ENCODE measurements around the gene IFRD2. TPM values are rescaled to one million over a fixed set of nuclear protein-coding genes. Genes with fewer than 3 reads are reported as not detected.

IFRD2 gene
- total and polyA plus RNA-seq, 2 of the 8 experiments (the other 6 are each of a cell fraction or from before 2014, with no cell fraction given): 76.7 to 88.8 TPM

- no peak for FAIRE-seq
- peak overlapping the region; percentile 61 for H3K18ac ChIP-seq (ENCODE audit: extremely low read depth, low read length)
- no peak overlapping the region for H3K14ac ChIP-seq (ENCODE audit: insufficient read length)
- H3K23me2 ChIP-seq (ENCODE audit: low read depth, low read length): peaks cover 18% of the 10 kb centered on the region
- peak overlapping the region; percentile 46; the same call in 1 of the 2 replicates for H2BK12ac ChIP-seq (ENCODE audit: low read depth, low read length)
- peak overlapping the region; percentile 68 to 88 (median 82) for H3K9ac ChIP-seq (replicated peaks in 1 of 4; ENCODE audit: extremely low read depth in 1 of 4, low read depth in 3 of 4, low read length in 3 of 4)
- no peak overlapping the region for H2BK120ac ChIP-seq (replicated peaks; ENCODE audit: low read depth, low read length)
- H3K27ac ChIP-seq (ENCODE audit: low read depth, low read length): peak overlapping the region; percentile 72; the same call in 1 of the 2 replicates
- H3K4me1 ChIP-seq (replicated peaks in 1 of 4; ENCODE audit: control insufficient read depth in 3 of 4, insufficient read depth in 4 of 4, low read length in 3 of 4): peaks cover 0 to 15% (median 14%) of the 10 kb centered on the region in 4 experiments; a peak in 5 of 7 replicates
- peaks cover 0 to 28% of the 10 kb centered on the region in 2 experiments; a peak in 2 of 4 replicates for H3K79me2 ChIP-seq (ENCODE audit: control insufficient read depth in 1 of 2, insufficient read depth in 2 of 2, low read length in 2 of 2)
- H3K56ac ChIP-seq (replicated peaks; ENCODE audit: insufficient read length, low read depth, low read length): peak overlapping the region; percentile 79
- no peak overlapping the region for H2AK5ac ChIP-seq (ENCODE audit: low read depth, low read length)
- H2BK5ac ChIP-seq (ENCODE audit: low read depth, low read length): peak overlapping the region; percentile 86; the same call in 1 of the 2 replicates
- H4K5ac ChIP-seq (ENCODE audit: insufficient read length, low read depth, low read length): peak overlapping the region; percentile 89
- peak overlapping the region; percentile 72 to 96 (median 88) for H3K4me3 ChIP-seq (ENCODE audit: extremely low read depth in 1 of 4, insufficient read depth in 2 of 4, low read depth in 3 of 4, low read length in 4 of 4)
- no peak overlapping the region for H3K23ac ChIP-seq (ENCODE audit: insufficient read length)
- peak overlapping the region; percentile 93 for H4K8ac ChIP-seq (ENCODE audit: extremely low read depth, insufficient read depth, low read length)
- H2BK20ac ChIP-seq (ENCODE audit: low read length): no peak overlapping the region
- ChIA-PET POLR2A (ENCODE audit: partially characterized antibody) (interaction anchor here (0.7 to 4.4 kb wide), 23 partner anchors 8 to 233 kb away, joined by 3 to 40 read pairs (median 5); partner anchors contain the start of genes CYB561D2, HEMK1, HYAL2 and HYAL3), CTCF (ENCODE audit: partially characterized antibody) (interaction anchor here (0.7 to 7.7 kb wide), 17 partner anchors 9 to 1052 kb away, joined by 3 to 60 read pairs (median 4); partner anchors contain the start of genes CISH, HYAL1, HYAL2 and HYAL3)
- 0 out of 2 replicates have a peak overlapping the region, but pooled peaks have one; percentile 2 for H2AFZ ChIP-seq (ENCODE audit: low read length)
- peaks cover 0 to 2% (median 0%) of the 10 kb centered on the region in 4 experiments; a peak in 2 of 8 replicates for H3K36me3 ChIP-seq (ENCODE audit: control insufficient read depth in 2 of 4, insufficient read depth in 4 of 4, low read length in 3 of 4)
- no peak overlapping the region for H2BK15ac ChIP-seq (ENCODE audit: low read length)
- H4K20me1 ChIP-seq (replicated peaks in 1 of 2; ENCODE audit: control insufficient read depth in 1 of 2, insufficient read depth in 2 of 2, low read length in 2 of 2): peaks cover 0 to 10% of the 10 kb centered on the region in 2 experiments
- peak; percentile 96 to 99 for DNase-seq (ENCODE audit: low read depth in 1 of 2, low spot score in 2 of 2)
- peak overlapping the region; percentile 29 for H3K4ac ChIP-seq (replicated peaks; ENCODE audit: insufficient read length, low read depth, low read length)
- peak overlapping the region; percentile 95 to 98 for H3K4me2 ChIP-seq (ENCODE audit: insufficient read depth in 1 of 2, low read depth in 2 of 2, low read length in 2 of 2)
- peaks cover 20 to 44% (median 37%) of the 10 kb centered on the region in 4 experiments for H3K27me3 ChIP-seq (replicated peaks in 1 of 4; ENCODE audit: control insufficient read depth in 3 of 4, extremely low read depth in 1 of 4, insufficient read depth in 3 of 4, low read length in 3 of 4)
- H4K91ac ChIP-seq (replicated peaks; ENCODE audit: insufficient read length, low read length): peak overlapping the region; percentile 93
- H3K79me1 ChIP-seq (ENCODE audit: low read depth, low read length): peaks cover 6% of the 10 kb centered on the region; the same call in 1 of the 2 replicates
- 1% methylated on average over 76 of the region's 79 CpGs; no CpG with 5 or more reads in 1 of the 2 experiments for WGBS, 2 experiments (ENCODE audit: extremely low coverage in 1 of 2, insufficient coverage in 1 of 2, insufficient read length in 1 of 2, insufficient replicate concordance in 2 of 2, low coverage in 1 of 2, low lambda C conversion rate in 2 of 2, missing lambda C conversion rate in 1 of 2)
- no peaks in the 10 kb centered on the region for H3K9me3 ChIP-seq (ENCODE audit: insufficient read depth in 2 of 2, low read depth in 1 of 2, low read length in 1 of 2)
- TF ChIP-seq GTF2F1 (IDR thresholded peaks at IDR 0.05; ENCODE audit: borderline replicate concordance, low read depth, low read length) (0 out of 2 replicates have a peak, but pooled peaks have one; percentile 19), CREB1 (IDR thresholded peaks at IDR 0.05) (peak; percentile 71), POLR2AphosphoS5 (IDR thresholded peaks at IDR 0.05; ENCODE audit: low read depth, low read length) (peak; percentile 75; the same call in 1 of the 2 replicates), CBX5 (IDR thresholded peaks at IDR 0.05; ENCODE audit: low read depth, low read length) (no peak), MAX (IDR thresholded peaks at IDR 0.05) (peak; percentile 77), SP4 (IDR thresholded peaks at IDR 0.05; ENCODE audit: low read length) (peak; percentile 59; the same call in 1 of the 2 replicates), ASH2L (IDR thresholded peaks at IDR 0.05; ENCODE audit: low read length) (peak; percentile 83), E2F6 (IDR thresholded peaks at IDR 0.05) (peak; percentile 93), HDAC2 (IDR thresholded peaks at IDR 0.05; ENCODE audit: borderline replicate concordance in 1 of 2, low read depth in 2 of 2, low read length in 2 of 2) (0 out of 4 replicates have a peak, but pooled peaks of 1 of the 2 experiments have one; percentile 90), RXRA (IDR thresholded peaks at IDR 0.05; ENCODE audit: insufficient read depth, low read depth, low read length) (no peak)
Observed at GRCh38 chr3:50337175-50337861, 45.1 kb upstream of the IFRD2 start.

Measured in H1 (cell line).